ENCODE measurements around the gene FURIN.

The FURIN gene

GRCh38 chr15:90902840-90903732 is 34.7 kb downstream of the FURIN start, which contains the start of gene MAN2A2 (continued):
- TF ChIP-seq ZNF596 (tag by site-specific recombination; IDR thresholded peaks at IDR 0.05), result no peak
- TF ChIP-seq, protein P1, sequence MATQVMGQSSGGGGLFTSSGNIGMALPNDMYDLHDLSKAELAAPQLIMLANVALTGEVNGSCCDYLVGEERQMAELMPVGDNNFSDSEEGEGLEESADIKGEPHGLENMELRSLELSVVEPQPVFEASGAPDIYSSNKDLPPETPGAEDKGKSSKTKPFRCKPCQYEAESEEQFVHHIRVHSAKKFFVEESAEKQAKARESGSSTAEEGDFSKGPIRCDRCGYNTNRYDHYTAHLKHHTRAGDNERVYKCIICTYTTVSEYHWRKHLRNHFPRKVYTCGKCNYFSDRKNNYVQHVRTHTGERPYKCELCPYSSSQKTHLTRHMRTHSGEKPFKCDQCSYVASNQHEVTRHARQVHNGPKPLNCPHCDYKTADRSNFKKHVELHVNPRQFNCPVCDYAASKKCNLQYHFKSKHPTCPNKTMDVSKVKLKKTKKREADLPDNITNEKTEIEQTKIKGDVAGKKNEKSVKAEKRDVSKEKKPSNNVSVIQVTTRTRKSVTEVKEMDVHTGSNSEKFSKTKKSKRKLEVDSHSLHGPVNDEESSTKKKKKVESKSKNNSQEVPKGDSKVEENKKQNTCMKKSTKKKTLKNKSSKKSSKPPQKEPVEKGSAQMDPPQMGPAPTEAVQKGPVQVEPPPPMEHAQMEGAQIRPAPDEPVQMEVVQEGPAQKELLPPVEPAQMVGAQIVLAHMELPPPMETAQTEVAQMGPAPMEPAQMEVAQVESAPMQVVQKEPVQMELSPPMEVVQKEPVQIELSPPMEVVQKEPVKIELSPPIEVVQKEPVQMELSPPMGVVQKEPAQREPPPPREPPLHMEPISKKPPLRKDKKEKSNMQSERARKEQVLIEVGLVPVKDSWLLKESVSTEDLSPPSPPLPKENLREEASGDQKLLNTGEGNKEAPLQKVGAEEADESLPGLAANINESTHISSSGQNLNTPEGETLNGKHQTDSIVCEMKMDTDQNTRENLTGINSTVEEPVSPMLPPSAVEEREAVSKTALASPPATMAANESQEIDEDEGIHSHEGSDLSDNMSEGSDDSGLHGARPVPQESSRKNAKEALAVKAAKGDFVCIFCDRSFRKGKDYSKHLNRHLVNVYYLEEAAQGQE (tag by site-specific recombination; IDR thresholded peaks at IDR 0.05), result no peak
- peak; percentile 77 for TF ChIP-seq EGR2 (tag by site-specific recombination; IDR thresholded peaks at IDR 0.05; ENCODE audit: low read depth)
- no peak for TF ChIP-seq ZBTB1 (tag by site-specific recombination; IDR thresholded peaks at IDR 0.05)
- no peak for TF ChIP-seq ZNF184 (tag by site-specific recombination; IDR thresholded peaks at IDR 0.05)
- TF ChIP-seq ZNF394 (tag by site-specific recombination; IDR thresholded peaks at IDR 0.05; ENCODE audit: borderline replicate concordance), result no peak
- TF ChIP-seq KLF9 (tag by site-specific recombination; IDR thresholded peaks at IDR 0.05; ENCODE audit: low read depth), result peak; percentile 64; the same call in 1 of the 2 replicates
- no peak for TF ChIP-seq ZNF311 (tag by site-specific recombination; IDR thresholded peaks at IDR 0.05; ENCODE audit: borderline replicate concordance)
- peak; percentile 39; the same call in 1 of the 2 replicates for TF ChIP-seq ZNF501 (tag by site-specific recombination; IDR thresholded peaks at IDR 0.05)
- TF ChIP-seq ZNF518A (tag by site-specific recombination; conservative IDR thresholded peaks at IDR 0.05; ENCODE audit: low read depth), result no peak
- TF ChIP-seq ZNF302 (tag by site-specific recombination; IDR thresholded peaks at IDR 0.05; ENCODE audit: low read depth), result no peak
- no peak for TF ChIP-seq KLF10 (tag by site-specific recombination; IDR thresholded peaks at IDR 0.05)
- peak; percentile 74 for TF ChIP-seq KLF16 (tag by site-specific recombination; IDR thresholded peaks at IDR 0.05)
- no peak for TF ChIP-seq HOXC10 (CRISPR knock-in tag; IDR thresholded peaks at IDR 0.05)
- peak; percentile 46 for TF ChIP-seq ZBTB11 (tag by site-specific recombination; conservative IDR thresholded peaks at IDR 0.05; ENCODE audit: low read depth)
- TF ChIP-seq ZNF157 (tag by site-specific recombination; IDR thresholded peaks at IDR 0.05), result no peak
- peak; percentile 98 for TF ChIP-seq ZSCAN16 (tag by site-specific recombination; IDR thresholded peaks at IDR 0.05)
- TF ChIP-seq IKZF3 (tag by site-specific recombination; IDR thresholded peaks at IDR 0.05), result no peak
- 0 out of 2 replicates have a peak, but pooled peaks have one; percentile 21 for TF ChIP-seq ZNF629 (tag by site-specific recombination; IDR thresholded peaks at IDR 0.05)
- no peak for TF ChIP-seq ZBTB44 (tag by site-specific recombination; IDR thresholded peaks at IDR 0.05)
- no peak for TF ChIP-seq ZNF549 (tag by site-specific recombination; IDR thresholded peaks at IDR 0.05)
- TF ChIP-seq ZNF404 (tag by site-specific recombination; IDR thresholded peaks at IDR 0.05), result no peak
- TF ChIP-seq, protein P2, sequence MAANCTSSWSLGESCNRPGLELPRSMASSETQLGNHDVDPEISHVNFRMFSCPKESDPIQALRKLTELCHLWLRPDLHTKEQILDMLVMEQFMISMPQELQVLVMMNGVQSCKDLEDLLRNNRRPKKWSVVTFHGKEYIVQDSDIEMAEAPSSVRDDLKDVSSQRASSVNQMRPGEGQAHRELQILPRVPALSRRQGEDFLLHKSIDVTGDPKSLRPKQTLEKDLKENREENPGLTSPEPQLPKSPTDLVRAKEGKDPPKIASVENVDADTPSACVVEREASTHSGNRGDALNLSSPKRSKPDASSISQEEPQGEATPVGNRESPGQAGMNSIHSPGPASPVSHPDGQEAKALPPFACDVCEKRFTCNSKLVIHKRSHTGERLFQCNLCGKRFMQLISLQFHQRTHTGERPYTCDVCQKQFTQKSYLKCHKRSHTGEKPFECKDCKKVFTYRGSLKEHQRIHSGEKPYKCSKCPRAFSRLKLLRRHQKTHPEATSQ (tag by site-specific recombination; IDR thresholded peaks at IDR 0.05), result no peak
- no peak for TF ChIP-seq ZNF555 (tag by site-specific recombination; conservative IDR thresholded peaks at IDR 0.05)

Data from HEK293 (cell line).